ENCODE measurements around the gene DRICH1.
A peak's percentile ranks its signal among the peaks of the same experiment; 100 is the strongest.
"Not testable (repeated sequence)": the region's sequence is repeated elsewhere in the genome, so short reads cannot be mapped to it uniquely, and the experiment has no call there.

The DRICH1 gene

GRCh38 chr22:23597576-23598268 lies 34.4 kb downstream of the DRICH1 start:
- DNase-seq: not testable (repeated sequence)

- not testable (repeated sequence) for DNase-seq
Measured at GRCh38 chr22:23595904-23596303, 36.2 kb downstream of the DRICH1 start.

GRCh38 chr22:23591846-23592245 lies 40.3 kb downstream of the DRICH1 start:
- no peak for DNase-seq

GRCh38 chr22:23591201-23591791 lies 40.8 kb downstream of the DRICH1 start:
- DNase-seq: peak; percentile 87

GRCh38 chr22:23583836-23584235 lies 48.3 kb downstream of the DRICH1 start:
- DNase-seq: no peak

GRCh38 chr22:23583153-23583552 lies 49.0 kb downstream of the DRICH1 start:
- DNase-seq: no peak

GRCh38 chr22:23581260-23581650 lies 50.9 kb downstream of the DRICH1 start:
- DNase-seq: no peak

- DNase-seq: no peak
Measured at GRCh38 chr22:23580576-23581259, 51.4 kb downstream of the DRICH1 start.

- no peak for DNase-seq
Measured at GRCh38 chr22:23579870-23580575, 52.1 kb downstream of the DRICH1 start, which contains the start of gene IGLL1. TSS of gene IGLL1 (minus strand) at chr22:23580290. CDS start at chr22:23580190, 100 bp downstream.

- no peak for DNase-seq
Measured at GRCh38 chr22:23579280-23579679, 52.8 kb downstream of the DRICH1 start.

GRCh38 chr22:23578306-23578705 lies 53.8 kb downstream of the DRICH1 start:
- no peak for DNase-seq

- no peak for DNase-seq
Measured at GRCh38 chr22:23576681-23577080, 55.4 kb downstream of the DRICH1 start.

- no peak for DNase-seq
Measured at GRCh38 chr22:23575601-23576000, 56.5 kb downstream of the DRICH1 start.

- no peak for DNase-seq
Measured at GRCh38 chr22:23574877-23575276, 57.2 kb downstream of the DRICH1 start.

- DNase-seq: no peak
Measured at GRCh38 chr22:23574371-23574811, 57.7 kb downstream of the DRICH1 start.

GRCh38 chr22:23573701-23574235 lies 58.4 kb downstream of the DRICH1 start:
- DNase-seq: not testable (repeated sequence)

GRCh38 chr22:23573106-23573505 lies 59.0 kb downstream of the DRICH1 start:
- not testable (repeated sequence) for DNase-seq

GRCh38 chr22:23571486-23571885 lies 60.6 kb downstream of the DRICH1 start:
- no peak for DNase-seq

- no peak for DNase-seq
Measured at GRCh38 chr22:23570681-23571080, 61.4 kb downstream of the DRICH1 start.

GRCh38 chr22:23569716-23570115 lies 62.4 kb downstream of the DRICH1 start:
- no peak for DNase-seq

GRCh38 chr22:23569291-23569690 lies 62.8 kb downstream of the DRICH1 start:
- no peak for DNase-seq

- peak; percentile 60 for DNase-seq
Measured at GRCh38 chr22:23566705-23567475, 65.2 kb downstream of the DRICH1 start.
